Osteocyte (in vitro differentiated cells): ENCODE results near the gene DBT. TPM values are rescaled to one million over a fixed set of nuclear protein-coding genes. Genes with fewer than 3 reads are reported as not detected.

Experiments used
- DNase-seq: peaks from one replicate; pipeline ENCODE4 v3.0.0; 2021; ENCODE audit warnings: mixed read lengths; ENCODE audit not compliant: unreplicated experiment; ENCODE audit errors: extremely low spot score
- H3K27ac Mint-ChIP-seq: one replicate; pipeline ENCODE4 v1.8.0; 2021; ENCODE audit warnings: mild to moderate bottlenecking, mixed read lengths; ENCODE audit not compliant: unreplicated experiment
- H3K27me3 Mint-ChIP-seq: one replicate; pipeline ENCODE4 v1.8.0; 2021; ENCODE audit warnings: mixed read lengths; ENCODE audit not compliant: unreplicated experiment
- H3K36me3 Mint-ChIP-seq: one replicate; pipeline ENCODE4 v1.8.0; 2021; ENCODE audit warnings: mixed read lengths; ENCODE audit not compliant: unreplicated experiment
- H3K4me1 Mint-ChIP-seq: one replicate; pipeline ENCODE4 v1.8.0; 2021; ENCODE audit warnings: mixed read lengths; ENCODE audit not compliant: unreplicated experiment
- H3K4me3 Mint-ChIP-seq: one replicate; pipeline ENCODE4 v1.8.0; 2021; ENCODE audit warnings: mild to moderate bottlenecking, moderate library complexity, mixed read lengths; ENCODE audit not compliant: unreplicated experiment
- H3K9me3 Mint-ChIP-seq: one replicate; pipeline ENCODE4 v1.8.0; 2021; ENCODE audit warnings: mixed read lengths; ENCODE audit not compliant: unreplicated experiment
- total RNA-seq: library from RNA; stranded (reverse); gene quantifications from 2 replicates; pipeline ENCODE4 v1.2.1, GENCODE V29; 2021
- TF ChIP-seq, protein P1 (sequence below): fragments of 200-600 bp; sonication (generic); IDR thresholded peaks from 2 replicates; pipeline ENCODE4 v1.5.0; 2021; ENCODE audit warnings: antibody characterized with exemption, mild to moderate bottlenecking, moderate library complexity

DBT gene
- total RNA-seq, 1 donor from 2014 or later = 13.0 TPM

DNA sequence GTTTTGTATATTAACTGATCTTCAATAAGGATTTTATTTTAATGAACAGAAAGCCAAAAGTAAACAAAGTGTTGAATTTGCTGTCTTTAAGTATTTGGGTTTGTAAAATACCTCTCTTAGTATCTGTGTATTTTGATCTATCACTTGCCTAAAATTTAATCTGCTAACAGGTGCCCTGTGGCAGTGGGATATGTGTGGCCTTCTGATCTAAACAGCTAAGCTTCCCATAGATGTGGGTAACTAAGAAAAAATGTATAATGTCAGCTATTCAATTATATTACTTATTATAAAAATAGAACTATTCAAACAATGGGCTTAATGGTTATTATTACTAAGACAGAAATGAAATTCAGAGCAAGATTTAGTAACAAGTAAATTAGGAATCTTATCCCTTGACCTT, 86.8 kb downstream of the DBT start:
- no peak overlapping the region for H3K4me3 Mint-ChIP-seq
- DNase-seq = no peak
- H3K36me3 Mint-ChIP-seq = no peaks in the 10 kb centered on the region
- no peaks in the 10 kb centered on the region for H3K27me3 Mint-ChIP-seq
- no peak overlapping the region for H3K27ac Mint-ChIP-seq
- TF ChIP-seq, protein P1, sequence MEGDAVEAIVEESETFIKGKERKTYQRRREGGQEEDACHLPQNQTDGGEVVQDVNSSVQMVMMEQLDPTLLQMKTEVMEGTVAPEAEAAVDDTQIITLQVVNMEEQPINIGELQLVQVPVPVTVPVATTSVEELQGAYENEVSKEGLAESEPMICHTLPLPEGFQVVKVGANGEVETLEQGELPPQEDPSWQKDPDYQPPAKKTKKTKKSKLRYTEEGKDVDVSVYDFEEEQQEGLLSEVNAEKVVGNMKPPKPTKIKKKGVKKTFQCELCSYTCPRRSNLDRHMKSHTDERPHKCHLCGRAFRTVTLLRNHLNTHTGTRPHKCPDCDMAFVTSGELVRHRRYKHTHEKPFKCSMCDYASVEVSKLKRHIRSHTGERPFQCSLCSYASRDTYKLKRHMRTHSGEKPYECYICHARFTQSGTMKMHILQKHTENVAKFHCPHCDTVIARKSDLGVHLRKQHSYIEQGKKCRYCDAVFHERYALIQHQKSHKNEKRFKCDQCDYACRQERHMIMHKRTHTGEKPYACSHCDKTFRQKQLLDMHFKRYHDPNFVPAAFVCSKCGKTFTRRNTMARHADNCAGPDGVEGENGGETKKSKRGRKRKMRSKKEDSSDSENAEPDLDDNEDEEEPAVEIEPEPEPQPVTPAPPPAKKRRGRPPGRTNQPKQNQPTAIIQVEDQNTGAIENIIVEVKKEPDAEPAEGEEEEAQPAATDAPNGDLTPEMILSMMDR = no peak
- no peaks in the 10 kb centered on the region for H3K9me3 Mint-ChIP-seq
- peaks cover 4% of the 10 kb centered on the region for H3K4me1 Mint-ChIP-seq

DNA sequence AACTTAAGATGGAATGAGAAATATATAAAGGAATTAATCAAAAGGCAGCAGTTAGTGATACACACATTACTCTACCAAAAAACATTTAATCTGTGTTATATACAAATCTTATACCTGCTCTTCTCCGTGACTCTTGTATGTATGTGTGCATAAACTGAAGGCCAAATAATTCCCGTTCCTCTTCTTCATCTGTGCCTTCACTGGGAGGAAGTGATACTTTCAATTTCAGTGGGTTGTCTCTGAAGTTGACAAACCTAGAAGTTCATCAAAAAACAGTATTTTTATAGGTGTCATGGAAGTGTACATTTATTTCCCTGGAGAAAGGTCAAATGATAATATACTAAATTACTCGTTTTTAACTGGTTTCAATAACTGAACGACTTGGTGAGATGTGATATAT, 97.4 kb downstream of the DBT start:
- H3K4me1 Mint-ChIP-seq = no peaks in the 10 kb centered on the region
- TF ChIP-seq, protein P1 = no peak
- no peaks in the 10 kb centered on the region for H3K27me3 Mint-ChIP-seq
- H3K36me3 Mint-ChIP-seq = peaks cover 7% of the 10 kb centered on the region
- no peak overlapping the region for H3K27ac Mint-ChIP-seq
- no peaks in the 10 kb centered on the region for H3K9me3 Mint-ChIP-seq
- no peak for DNase-seq
- H3K4me3 Mint-ChIP-seq = no peak overlapping the region

DNA sequence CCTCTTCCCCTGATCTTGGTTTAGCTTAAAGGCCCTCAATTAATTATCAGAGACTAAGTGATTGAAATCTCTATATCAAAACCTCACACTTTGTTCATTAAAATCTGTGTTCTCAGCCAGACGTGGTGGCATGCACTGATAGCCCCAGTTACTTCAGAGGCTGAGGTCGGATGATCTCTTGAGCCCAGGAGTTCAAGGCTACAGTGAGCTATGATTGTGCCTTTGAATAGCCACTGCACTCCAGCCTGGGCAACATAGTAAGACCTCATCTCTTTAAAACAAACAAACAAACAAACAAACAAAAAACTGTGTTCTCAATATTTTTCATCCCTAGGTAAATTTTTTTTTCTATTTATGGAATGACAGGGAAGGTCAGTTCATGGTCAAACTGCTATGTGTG, 98.0 kb downstream of the DBT start:
- TF ChIP-seq, protein P1 = no peak
- Mint-ChIP-seq H3K4me3 (no peak overlapping the region), H3K27ac (no peak overlapping the region), H3K27me3 (no peaks in the 10 kb centered on the region), H3K4me1 (no peaks in the 10 kb centered on the region), H3K9me3 (no peaks in the 10 kb centered on the region), H3K36me3 (peaks cover 9% of the 10 kb centered on the region)
- DNase-seq = no peak

DNA sequence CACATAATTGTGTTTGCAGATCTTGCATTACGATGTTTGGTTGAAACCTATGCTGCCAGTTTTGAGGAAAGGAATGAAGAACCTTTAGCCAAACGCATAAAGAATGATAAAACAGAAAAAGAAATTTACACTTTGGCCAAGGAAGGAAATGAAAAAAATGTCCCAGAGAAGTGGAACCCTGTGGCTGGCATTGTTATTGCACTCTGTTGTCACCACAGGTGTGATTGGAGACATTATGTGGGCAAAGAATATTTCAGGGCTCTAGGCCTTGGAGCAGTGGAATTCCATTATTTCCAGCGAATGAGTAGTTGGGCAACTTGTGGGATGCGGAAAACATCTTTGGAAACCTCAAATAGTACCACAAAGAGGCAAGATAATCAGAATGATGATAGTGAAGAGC, 101.8 kb downstream of the DBT start:
- TF ChIP-seq, protein P1 = no peak
- no peak overlapping the region for H3K4me3 Mint-ChIP-seq

DNA sequence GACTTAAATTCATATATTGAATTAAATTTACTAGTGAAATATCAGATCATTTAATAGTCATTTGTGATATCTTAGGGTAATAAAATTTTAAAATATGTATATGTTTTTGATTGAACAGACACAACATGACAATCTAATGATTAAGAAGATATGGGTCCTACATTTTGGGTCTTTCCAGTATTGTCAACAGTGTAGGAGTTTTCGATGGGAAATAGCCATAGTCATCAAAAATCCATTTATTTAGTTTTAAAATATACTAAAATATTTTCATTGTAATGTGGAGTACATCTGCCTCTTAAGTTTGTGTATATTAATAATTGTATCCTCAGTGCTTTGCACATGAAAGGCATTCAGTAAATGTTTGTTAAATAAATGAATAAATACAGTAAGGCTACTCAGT, 102.7 kb downstream of the DBT start:
- no peak overlapping the region for H3K4me3 Mint-ChIP-seq
- no peaks in the 10 kb centered on the region for H3K9me3 Mint-ChIP-seq
- TF ChIP-seq, protein P1 = no peak

More for the DNA sequence above, 101.8 kb downstream of the DBT start:
- Mint-ChIP-seq H3K36me3 (peaks cover 35% of the 10 kb centered on the region), H3K27me3 (no peaks in the 10 kb centered on the region), H3K27ac (no peak overlapping the region), H3K9me3 (no peaks in the 10 kb centered on the region), H3K4me1 (no peaks in the 10 kb centered on the region)
- no peak for DNase-seq

More for the DNA sequence above, 102.7 kb downstream of the DBT start:
- Mint-ChIP-seq H3K27me3 (no peaks in the 10 kb centered on the region), H3K27ac (no peak overlapping the region), H3K4me1 (no peaks in the 10 kb centered on the region), H3K36me3 (peaks cover 40% of the 10 kb centered on the region)
- DNase-seq = no peak
